Activated CD8-positive, alpha-beta memory T cell treated with anti-CD3 and anti-CD28 coated beads for 1 hour (primary cell): Measurements from ENCODE around the gene DCN.

Source experiments
- DNase-seq, 2 donors: peaks; one replicate each; pipeline ENCODE4 v3.0.0-alpha.2; 2020; ENCODE audit warnings: low read depth in 1 of 2; ENCODE audit errors: extremely low read depth in 1 of 2

DCN gene

GRCh38 chr12:91188778-91189177 lies 6.2 kb upstream of the DCN start:
- no peak for DNase-seq

- no peak for DNase-seq
These were observed 3.5 kb upstream of the DCN start for GRCh38 chr12:91186156-91186555.

GRCh38 chr12:91185421-91185820 lies 2.8 kb upstream of the DCN start:
- no peak for DNase-seq

- no peak for DNase-seq
These were observed 934 bp upstream of the DCN start for GRCh38 chr12:91183551-91183950.

- DNase-seq = no peak
These were observed 1.8 kb downstream of the DCN start for GRCh38 chr12:91180582-91181395.

- DNase-seq = no peak
These were observed 2.6 kb downstream of the DCN start for GRCh38 chr12:91179966-91180561.

GRCh38 chr12:91179315-91179714 lies 3.3 kb downstream of the DCN start:
- no peak for DNase-seq

GRCh38 chr12:91178781-91179180 lies 3.8 kb downstream of the DCN start:
- no peak for DNase-seq

GRCh38 chr12:91178139-91178561 lies 4.5 kb downstream of the DCN start:
- no peak for DNase-seq

- no peak for DNase-seq
These were observed 5.2 kb downstream of the DCN start for GRCh38 chr12:91177381-91177780.

- no peak for DNase-seq
These were observed 5.7 kb downstream of the DCN start for GRCh38 chr12:91176915-91177314.

GRCh38 chr12:91176358-91176757 lies 6.3 kb downstream of the DCN start:
- no peak for DNase-seq

- no peak for DNase-seq
These were observed 9.5 kb downstream of the DCN start for GRCh38 chr12:91173124-91173523.

GRCh38 chr12:91172096-91172495 lies 10.5 kb downstream of the DCN start:
- DNase-seq = no peak

GRCh38 chr12:91171476-91171875 lies 11.1 kb downstream of the DCN start:
- DNase-seq = no peak

GRCh38 chr12:91163116-91163515 lies 19.5 kb downstream of the DCN start:
- DNase-seq = no peak

- no peak for DNase-seq
These were observed 21.6 kb downstream of the DCN start for GRCh38 chr12:91161009-91161408.

- no peak for DNase-seq
These were observed 26.6 kb downstream of the DCN start for GRCh38 chr12:91155990-91156389.

GRCh38 chr12:91154131-91154530 lies 28.5 kb downstream of the DCN start:
- DNase-seq = no peak

- DNase-seq = no peak
These were observed 38.6 kb downstream of the DCN start for GRCh38 chr12:91144053-91144452.

GRCh38 chr12:91143206-91143605 lies 39.4 kb downstream of the DCN start:
- DNase-seq = no peak

- no peak for DNase-seq
These were observed 40.4 kb downstream of the DCN start for GRCh38 chr12:91142221-91142631.
